DND-41 (cell line): ENCODE results near the gene LRRC55.

Source experiments
- CTCF ChIP-seq: IDR thresholded peaks from 2 replicates; pipeline ENCODE4 v1.5.1; 2012; ENCODE audit warnings: borderline replicate concordance, low read length, moderate library complexity, mild to moderate bottlenecking; ENCODE audit not compliant: poor library complexity, severe bottlenecking; ENCODE audit errors: extremely low read depth
- EZH2 ChIP-seq: IDR thresholded peaks from 3 replicates; pipeline ENCODE4 v1.6.1; 2012; ENCODE audit warnings: borderline replicate concordance, low read depth, mild to moderate bottlenecking, moderate library complexity, low read length, inconsistent platforms; ENCODE audit not compliant: severe bottlenecking

- TF ChIP-seq CTCF: no peak
- TF ChIP-seq EZH2: no peak
Observed at GRCh38 chr11:57223601-57224000, 41.8 kb downstream of the LRRC55 start.
